ENCODE measurements around the gene LY6G6C.

The LY6G6C gene

DNA sequence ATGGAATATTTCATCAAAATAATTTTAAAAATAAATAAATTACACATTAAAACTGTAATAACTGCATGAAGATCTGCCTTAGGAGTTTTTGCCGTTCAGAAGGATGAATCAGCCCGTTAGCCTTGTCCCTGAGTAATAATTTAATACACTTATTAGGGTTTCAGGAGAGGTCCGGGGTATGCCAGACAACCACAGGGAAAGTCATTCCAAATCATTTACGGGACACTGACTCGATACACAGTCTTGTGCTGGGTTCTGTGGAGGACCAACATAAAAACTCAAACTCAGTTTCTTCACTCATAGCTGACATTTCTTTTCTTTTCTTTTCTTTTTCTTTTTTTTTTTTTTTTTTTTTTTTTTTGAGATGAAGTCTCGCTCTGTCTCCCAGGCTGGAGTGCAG lies 15.6 kb downstream of the LY6G6C start:
- peaks cover 25% of the 10 kb centered on the region for H3K4me1 ChIP-seq (ENCODE audit: control insufficient read depth, low read length)
- H3K4me3 ChIP-seq (ENCODE audit: low read length), result no peak overlapping the region
- TF ChIP-seq, protein P1, sequence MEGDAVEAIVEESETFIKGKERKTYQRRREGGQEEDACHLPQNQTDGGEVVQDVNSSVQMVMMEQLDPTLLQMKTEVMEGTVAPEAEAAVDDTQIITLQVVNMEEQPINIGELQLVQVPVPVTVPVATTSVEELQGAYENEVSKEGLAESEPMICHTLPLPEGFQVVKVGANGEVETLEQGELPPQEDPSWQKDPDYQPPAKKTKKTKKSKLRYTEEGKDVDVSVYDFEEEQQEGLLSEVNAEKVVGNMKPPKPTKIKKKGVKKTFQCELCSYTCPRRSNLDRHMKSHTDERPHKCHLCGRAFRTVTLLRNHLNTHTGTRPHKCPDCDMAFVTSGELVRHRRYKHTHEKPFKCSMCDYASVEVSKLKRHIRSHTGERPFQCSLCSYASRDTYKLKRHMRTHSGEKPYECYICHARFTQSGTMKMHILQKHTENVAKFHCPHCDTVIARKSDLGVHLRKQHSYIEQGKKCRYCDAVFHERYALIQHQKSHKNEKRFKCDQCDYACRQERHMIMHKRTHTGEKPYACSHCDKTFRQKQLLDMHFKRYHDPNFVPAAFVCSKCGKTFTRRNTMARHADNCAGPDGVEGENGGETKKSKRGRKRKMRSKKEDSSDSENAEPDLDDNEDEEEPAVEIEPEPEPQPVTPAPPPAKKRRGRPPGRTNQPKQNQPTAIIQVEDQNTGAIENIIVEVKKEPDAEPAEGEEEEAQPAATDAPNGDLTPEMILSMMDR (IDR thresholded peaks at IDR 0.05; ENCODE audit: low read depth, low read length, poor library complexity, severe bottlenecking), result no peak
- no peak for TF ChIP-seq EZH2phosphoT487 (IDR thresholded peaks at IDR 0.05; ENCODE audit: borderline replicate concordance, low read length)

DNA sequence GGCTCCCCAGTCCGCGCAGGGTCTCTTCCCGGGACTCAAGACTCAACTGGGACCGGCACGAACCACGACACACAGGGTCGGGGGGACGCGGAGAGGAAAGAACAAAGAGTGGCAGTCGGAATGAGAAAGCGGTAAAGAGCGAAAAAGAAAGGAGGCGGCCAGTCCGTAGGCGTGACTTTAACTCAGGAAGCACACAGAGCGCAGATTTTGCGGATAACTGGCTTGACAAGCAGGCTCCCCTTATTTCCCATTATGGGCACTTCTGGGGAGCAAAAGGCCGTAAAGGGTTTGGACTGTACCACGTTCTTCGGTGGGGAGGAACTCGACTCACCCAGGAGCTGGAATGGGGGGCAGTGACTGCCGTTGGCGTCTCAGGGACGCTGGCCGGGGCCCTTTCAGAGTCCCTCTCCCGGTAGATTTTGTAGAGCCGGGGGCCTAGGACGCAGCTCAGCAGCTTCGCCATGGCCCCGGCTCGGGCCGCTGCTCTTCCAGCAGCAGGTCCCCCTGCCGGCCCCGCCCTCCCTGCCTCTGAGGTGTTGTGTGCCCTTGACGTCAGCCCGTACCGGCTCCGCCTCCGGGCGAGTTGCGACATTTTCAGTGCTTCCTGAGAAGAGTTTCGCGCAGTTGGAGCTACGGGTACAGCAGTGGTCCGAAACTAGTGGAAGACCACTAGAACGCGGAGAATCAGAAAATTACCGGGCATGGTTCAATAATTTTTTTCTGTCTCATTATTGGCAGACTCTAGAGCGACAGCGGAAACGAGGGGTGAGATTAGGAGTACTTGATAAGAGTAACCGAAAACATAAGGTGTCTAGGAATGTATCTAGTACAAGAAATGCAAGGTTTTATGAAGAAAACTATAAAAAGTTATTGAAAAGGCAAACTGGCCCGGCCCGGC lies 18.5 kb downstream of the LY6G6C start, which contains the start of gene ABHD16A:
ABHD16A (minus strand) TSS at position 506 of the 898 bp plus-strand sequence; CDS start at position 463, 43 bp downstream.
- Histone ChIP-seq H4K20me1 (ENCODE audit: control insufficient read depth, insufficient read depth, low read depth, low read length) (0 out of 2 replicates have a peak, but pooled peaks cover 4% of the 10 kb centered on the region), H3K9me3 (ENCODE audit: control insufficient read depth, insufficient read depth, low read length) (no peaks in the 10 kb centered on the region), H3K9me2 (replicated peaks; ENCODE audit: control insufficient read depth, low read length) (no peaks in the 10 kb centered on the region), H3K4me1 (ENCODE audit: control insufficient read depth, low read length) (peaks cover 23% of the 10 kb centered on the region), H3K79me2 (ENCODE audit: control insufficient read depth, low read length) (peaks cover 24% of the 10 kb centered on the region), H3K27ac (ENCODE audit: low read depth, low read length) (peak within 1 kb of the TSS; percentile 74), H3K4me3 (ENCODE audit: low read length) (peak within 1 kb of the TSS; percentile 88), H3K4me2 (ENCODE audit: low read length) (peak within 1 kb of the TSS; percentile 74), H3F3A (ENCODE audit: control insufficient read depth, insufficient read depth) (peaks cover 7% of the 10 kb centered on the region), H3K36me3 (ENCODE audit: control insufficient read depth, low read length) (peaks cover 19% of the 10 kb centered on the region), H3K27me3 (ENCODE audit: control insufficient read depth, low read length) (no peaks in the 10 kb centered on the region)
- TF ChIP-seq, protein P1 (IDR thresholded peaks at IDR 0.05; ENCODE audit: low read depth, low read length, poor library complexity, severe bottlenecking), result no peak
- TF ChIP-seq EZH2phosphoT487 (IDR thresholded peaks at IDR 0.05; ENCODE audit: borderline replicate concordance, low read length), result no peak

More for the DNA sequence above, 15.6 kb downstream of the LY6G6C start:
- Histone ChIP-seq H3K79me2 (ENCODE audit: control insufficient read depth, low read length) (peaks cover 19% of the 10 kb centered on the region), H3K4me2 (ENCODE audit: low read length) (no peak overlapping the region), H3K9me3 (ENCODE audit: control insufficient read depth, insufficient read depth, low read length) (no peaks in the 10 kb centered on the region), H3F3A (ENCODE audit: control insufficient read depth, insufficient read depth) (peaks cover 6% of the 10 kb centered on the region), H3K36me3 (ENCODE audit: control insufficient read depth, low read length) (peaks cover 4% of the 10 kb centered on the region), H3K27ac (ENCODE audit: low read depth, low read length) (no peak overlapping the region), H4K20me1 (ENCODE audit: control insufficient read depth, insufficient read depth, low read depth, low read length) (0 out of 2 replicates have a peak, but pooled peaks cover 4% of the 10 kb centered on the region), H3K27me3 (ENCODE audit: control insufficient read depth, low read length) (peaks cover 12% of the 10 kb centered on the region), H3K9me2 (replicated peaks; ENCODE audit: control insufficient read depth, low read length) (no peaks in the 10 kb centered on the region)

DNA sequence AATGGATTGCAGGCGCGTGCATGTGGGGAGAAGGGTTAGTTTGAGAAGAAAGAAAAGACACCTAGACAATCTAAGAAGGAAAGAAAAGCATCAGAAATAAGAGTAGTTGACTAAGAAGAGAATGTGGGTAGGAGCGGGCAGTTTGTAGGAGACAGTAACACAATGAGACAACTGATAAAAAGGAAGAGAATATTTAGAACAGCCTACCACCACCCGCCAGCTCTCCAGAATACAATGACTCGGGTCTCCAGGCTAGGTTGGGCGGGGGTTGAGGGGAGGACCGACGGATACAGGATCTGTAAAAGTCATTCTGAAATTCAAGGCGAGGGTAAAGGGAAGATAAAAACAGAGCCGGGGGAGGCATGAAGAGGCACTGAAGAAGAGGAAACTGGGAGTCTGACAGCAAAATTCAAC lies 19.1 kb downstream of the LY6G6C start:
- TF ChIP-seq EZH2phosphoT487 (IDR thresholded peaks at IDR 0.05; ENCODE audit: borderline replicate concordance, low read length), result no peak
- TF ChIP-seq, protein P1 (IDR thresholded peaks at IDR 0.05; ENCODE audit: low read depth, low read length, poor library complexity, severe bottlenecking), result no peak
- Histone ChIP-seq H3K4me2 (ENCODE audit: low read length) (peak overlapping the region; percentile 74), H3K27me3 (ENCODE audit: control insufficient read depth, low read length) (no peaks in the 10 kb centered on the region), H3K36me3 (ENCODE audit: control insufficient read depth, low read length) (peaks cover 24% of the 10 kb centered on the region), H3K9me2 (replicated peaks; ENCODE audit: control insufficient read depth, low read length) (no peaks in the 10 kb centered on the region), H3K4me3 (ENCODE audit: low read length) (peak overlapping the region; percentile 88), H3K27ac (ENCODE audit: low read depth, low read length) (peak overlapping the region; percentile 74), H4K20me1 (ENCODE audit: control insufficient read depth, insufficient read depth, low read depth, low read length) (0 out of 2 replicates have a peak, but pooled peaks cover 4% of the 10 kb centered on the region), H3F3A (ENCODE audit: control insufficient read depth, insufficient read depth) (peaks cover 13% of the 10 kb centered on the region), H3K4me1 (ENCODE audit: control insufficient read depth, low read length) (peaks cover 23% of the 10 kb centered on the region), H3K79me2 (ENCODE audit: control insufficient read depth, low read length) (peaks cover 24% of the 10 kb centered on the region), H3K9me3 (ENCODE audit: control insufficient read depth, insufficient read depth, low read length) (no peaks in the 10 kb centered on the region)
